ENCODE data around the gene FARP1.

Gene FARP1

DNA sequence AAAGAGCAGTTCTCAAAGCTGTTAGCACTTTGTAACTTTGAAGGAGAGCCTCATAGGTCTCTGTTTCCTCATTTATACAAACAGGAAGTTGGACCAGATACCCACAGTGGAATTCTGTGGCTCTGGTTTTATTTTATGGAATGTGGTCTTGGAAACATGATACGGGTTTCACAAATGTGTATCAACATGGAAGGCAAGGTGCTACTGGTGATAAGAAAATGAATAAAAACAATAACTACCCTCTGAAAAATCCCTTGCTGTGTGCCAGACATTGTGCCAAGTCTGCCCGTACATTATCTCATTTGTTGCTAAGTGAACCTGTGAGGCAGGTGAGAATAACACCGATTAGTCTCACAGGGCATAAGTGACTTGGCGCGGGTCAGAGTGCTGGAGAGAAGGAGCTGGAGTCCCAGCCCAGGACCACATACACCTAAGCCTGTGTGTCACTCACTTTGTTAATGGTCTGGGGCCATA, 79.2 kb downstream of the FARP1 start:
- Histone ChIP-seq H3K27me3 (ENCODE audit: control insufficient read depth, low read length) (no peaks in the 10 kb centered on the region), H4K20me1 (ENCODE audit: control insufficient read depth, insufficient read depth, low read depth, low read length) (no peaks in the 10 kb centered on the region), H3K4me2 (ENCODE audit: low read length) (no peak overlapping the region), H3K9me3 (ENCODE audit: control insufficient read depth, insufficient read depth, low read length) (no peaks in the 10 kb centered on the region), H3K36me3 (ENCODE audit: control insufficient read depth, low read length) (no peaks in the 10 kb centered on the region), H3K27ac (ENCODE audit: low read depth, low read length) (no peak overlapping the region), H3K79me2 (ENCODE audit: control insufficient read depth, low read length) (no peaks in the 10 kb centered on the region), H3K9me2 (replicated peaks; ENCODE audit: control insufficient read depth, low read length) (no peaks in the 10 kb centered on the region), H3K4me3 (ENCODE audit: low read length) (no peak overlapping the region), H3F3A (ENCODE audit: control insufficient read depth, insufficient read depth) (no peaks in the 10 kb centered on the region), H3K4me1 (ENCODE audit: control insufficient read depth, low read length) (no peaks in the 10 kb centered on the region)
- no peak for TF ChIP-seq EZH2phosphoT487 (IDR thresholded peaks at IDR 0.05; ENCODE audit: borderline replicate concordance, low read length)
- TF ChIP-seq, protein P1, sequence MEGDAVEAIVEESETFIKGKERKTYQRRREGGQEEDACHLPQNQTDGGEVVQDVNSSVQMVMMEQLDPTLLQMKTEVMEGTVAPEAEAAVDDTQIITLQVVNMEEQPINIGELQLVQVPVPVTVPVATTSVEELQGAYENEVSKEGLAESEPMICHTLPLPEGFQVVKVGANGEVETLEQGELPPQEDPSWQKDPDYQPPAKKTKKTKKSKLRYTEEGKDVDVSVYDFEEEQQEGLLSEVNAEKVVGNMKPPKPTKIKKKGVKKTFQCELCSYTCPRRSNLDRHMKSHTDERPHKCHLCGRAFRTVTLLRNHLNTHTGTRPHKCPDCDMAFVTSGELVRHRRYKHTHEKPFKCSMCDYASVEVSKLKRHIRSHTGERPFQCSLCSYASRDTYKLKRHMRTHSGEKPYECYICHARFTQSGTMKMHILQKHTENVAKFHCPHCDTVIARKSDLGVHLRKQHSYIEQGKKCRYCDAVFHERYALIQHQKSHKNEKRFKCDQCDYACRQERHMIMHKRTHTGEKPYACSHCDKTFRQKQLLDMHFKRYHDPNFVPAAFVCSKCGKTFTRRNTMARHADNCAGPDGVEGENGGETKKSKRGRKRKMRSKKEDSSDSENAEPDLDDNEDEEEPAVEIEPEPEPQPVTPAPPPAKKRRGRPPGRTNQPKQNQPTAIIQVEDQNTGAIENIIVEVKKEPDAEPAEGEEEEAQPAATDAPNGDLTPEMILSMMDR (IDR thresholded peaks at IDR 0.05; ENCODE audit: low read depth, low read length, poor library complexity, severe bottlenecking): no peak

DNA sequence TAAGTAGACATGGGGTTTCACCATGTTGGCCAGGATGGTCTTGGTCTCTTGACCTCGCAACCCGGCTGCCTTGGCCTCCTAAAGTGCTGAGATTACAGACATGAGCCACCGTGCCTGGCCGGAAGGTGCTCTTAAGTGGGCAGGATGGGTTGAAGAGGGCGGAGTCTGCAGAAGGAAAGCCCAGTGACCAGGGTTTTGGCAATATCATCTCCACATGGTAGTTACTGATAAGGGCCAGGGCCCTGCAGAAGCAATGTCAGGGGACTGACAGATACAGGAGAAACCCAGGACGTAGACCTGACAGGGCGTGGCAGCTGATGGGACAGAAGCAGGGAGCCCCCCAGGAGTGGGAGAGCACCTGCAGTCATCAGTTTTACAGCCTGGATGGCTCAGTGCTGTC, 79.9 kb downstream of the FARP1 start:
- Histone ChIP-seq H3K27me3 (ENCODE audit: control insufficient read depth, low read length) (no peaks in the 10 kb centered on the region), H3K9me2 (replicated peaks; ENCODE audit: control insufficient read depth, low read length) (no peaks in the 10 kb centered on the region), H3K36me3 (ENCODE audit: control insufficient read depth, low read length) (no peaks in the 10 kb centered on the region), H3K9me3 (ENCODE audit: control insufficient read depth, insufficient read depth, low read length) (no peaks in the 10 kb centered on the region), H3F3A (ENCODE audit: control insufficient read depth, insufficient read depth) (no peaks in the 10 kb centered on the region), H3K4me3 (ENCODE audit: low read length) (no peak overlapping the region), H3K79me2 (ENCODE audit: control insufficient read depth, low read length) (no peaks in the 10 kb centered on the region), H4K20me1 (ENCODE audit: control insufficient read depth, insufficient read depth, low read depth, low read length) (no peaks in the 10 kb centered on the region), H3K4me2 (ENCODE audit: low read length) (no peak overlapping the region), H3K4me1 (ENCODE audit: control insufficient read depth, low read length) (no peaks in the 10 kb centered on the region), H3K27ac (ENCODE audit: low read depth, low read length) (no peak overlapping the region)
- TF ChIP-seq, protein P1 (IDR thresholded peaks at IDR 0.05; ENCODE audit: low read depth, low read length, poor library complexity, severe bottlenecking): no peak
- TF ChIP-seq EZH2phosphoT487 (IDR thresholded peaks at IDR 0.05; ENCODE audit: borderline replicate concordance, low read length): no peak

DNA sequence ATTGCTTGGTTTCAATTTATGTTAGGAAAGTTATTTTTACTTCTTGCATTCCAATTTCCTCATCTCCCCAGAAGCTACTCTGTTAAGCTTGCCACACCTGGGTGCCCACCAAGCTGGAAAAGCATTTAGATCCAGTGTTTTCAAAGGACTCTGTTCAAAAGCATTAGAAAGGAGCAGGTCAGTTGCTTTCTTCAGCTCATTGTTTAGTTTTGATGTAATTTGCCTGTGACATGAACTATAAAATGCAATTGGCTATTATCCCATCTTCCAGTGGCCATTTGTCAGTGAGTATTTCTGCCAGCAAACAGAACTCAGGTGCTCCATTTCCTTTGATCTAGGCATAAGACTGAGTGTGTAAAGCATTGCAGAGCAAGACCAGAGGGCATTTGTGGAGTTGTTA, 80.8 kb downstream of the FARP1 start:
- H3F3A ChIP-seq (ENCODE audit: control insufficient read depth, insufficient read depth): no peaks in the 10 kb centered on the region
- no peaks in the 10 kb centered on the region for H3K9me2 ChIP-seq (replicated peaks; ENCODE audit: control insufficient read depth, low read length)
- H3K27me3 ChIP-seq (ENCODE audit: control insufficient read depth, low read length): no peaks in the 10 kb centered on the region
- TF ChIP-seq EZH2phosphoT487 (IDR thresholded peaks at IDR 0.05; ENCODE audit: borderline replicate concordance, low read length): no peak
- TF ChIP-seq, protein P1 (IDR thresholded peaks at IDR 0.05; ENCODE audit: low read depth, low read length, poor library complexity, severe bottlenecking): no peak
- H3K4me2 ChIP-seq (ENCODE audit: low read length): no peak overlapping the region
- H3K36me3 ChIP-seq (ENCODE audit: control insufficient read depth, low read length): no peaks in the 10 kb centered on the region
- no peak overlapping the region for H3K27ac ChIP-seq (ENCODE audit: low read depth, low read length)
- H3K4me3 ChIP-seq (ENCODE audit: low read length): no peak overlapping the region
- no peaks in the 10 kb centered on the region for H3K9me3 ChIP-seq (ENCODE audit: control insufficient read depth, insufficient read depth, low read length)
- no peaks in the 10 kb centered on the region for H4K20me1 ChIP-seq (ENCODE audit: control insufficient read depth, insufficient read depth, low read depth, low read length)
- no peaks in the 10 kb centered on the region for H3K4me1 ChIP-seq (ENCODE audit: control insufficient read depth, low read length)
- H3K79me2 ChIP-seq (ENCODE audit: control insufficient read depth, low read length): no peaks in the 10 kb centered on the region

Measured in DOHH2 (cell line).